Neural cell (in vitro differentiated cells): ENCODE results near the gene EFCC1. TPM values are rescaled to one million over a fixed set of nuclear protein-coding genes. Genes with fewer than 3 reads are reported as not detected.

Experiments
- H2AFZ ChIP-seq: fragments of 200-600, 300-800 bp; sonication (generic), shearing (Covaris generic); 2 replicates; pipeline ENCODE4 v1.6.0; 2014; ENCODE audit warnings: low read depth, mild to moderate bottlenecking, antibody characterized with exemption, low read length, moderate library complexity
- H3F3A ChIP-seq: fragments of 200-600 bp; shearing (Covaris generic); 2 replicates; pipeline ENCODE4 v1.6.1; 2016; ENCODE audit warnings: mild to moderate bottlenecking, moderate library complexity, mixed read lengths, antibody characterized with exemption, low read length; ENCODE audit not compliant: insufficient read depth, poor library complexity, severe bottlenecking
- H3K27ac ChIP-seq: fragments of 200-600, 300-800 bp; sonication (generic), shearing (Covaris generic); 2 replicates; pipeline ENCODE4 v1.5.1; 2014; ENCODE audit warnings: mild to moderate bottlenecking, low read length, moderate library complexity
- H3K27me3 ChIP-seq: fragments of 300-800, 200-600 bp; sonication (generic), shearing (Covaris generic); 2 replicates; pipeline ENCODE4 v1.6.0; 2014; ENCODE audit warnings: mild to moderate bottlenecking, low read depth, low read length, moderate library complexity; ENCODE audit not compliant: insufficient read depth
- H3K36me3 ChIP-seq: fragments of 300-800, 200-600 bp; sonication (generic), shearing (Covaris generic); 2 replicates; pipeline ENCODE4 v1.5.1; 2014; ENCODE audit warnings: mild to moderate bottlenecking, antibody characterized with exemption, low read length, moderate library complexity; ENCODE audit not compliant: insufficient read depth
- H3K4me2 ChIP-seq: fragments of 300-800, 200-600 bp; sonication (generic), shearing (Covaris generic); 2 replicates; pipeline ENCODE4 v1.6.0; 2014; ENCODE audit warnings: mild to moderate bottlenecking, low read length
- H3K4me3 ChIP-seq: fragments of 300-800, 200-600 bp; sonication (generic), shearing (Covaris generic); 2 replicates; pipeline ENCODE4 v1.5.1; 2014; ENCODE audit warnings: mild to moderate bottlenecking, low read length, moderate library complexity
- H3K79me2 ChIP-seq: fragments of 200-600 bp; shearing (Covaris generic); replicated peaks from 2 replicates; pipeline ENCODE4 v1.6.0; 2014; ENCODE audit warnings: mild to moderate bottlenecking, low read length, moderate library complexity; ENCODE audit not compliant: insufficient read depth
- H3K9ac ChIP-seq: fragments of 300-800, 200-600 bp; sonication (generic), shearing (Covaris generic); 2 replicates; pipeline ENCODE4 v1.6.1; 2016; ENCODE audit warnings: mild to moderate bottlenecking, low read length, mixed read lengths
- H3K9me2 ChIP-seq: fragments of 200-600 bp; shearing (Covaris generic); 2 replicates; pipeline ENCODE4 v1.6.1; 2016; ENCODE audit warnings: mild to moderate bottlenecking, low read length, mixed read lengths; ENCODE audit not compliant: insufficient read depth
- H3K9me3 ChIP-seq: fragments of 200-600, 300-800 bp; sonication (generic), shearing (Covaris generic); 2 replicates; pipeline ENCODE4 v1.6.1; 2016; ENCODE audit warnings: mild to moderate bottlenecking, mixed run types, low read length, moderate library complexity, mixed read lengths
- H4K20me1 ChIP-seq: fragments of 200-600 bp; shearing (Covaris generic); 2 replicates; pipeline ENCODE4 v1.6.1; 2016; ENCODE audit warnings: mild to moderate bottlenecking, mixed run types; ENCODE audit not compliant: insufficient read depth
- CTCF ChIP-seq: fragments of 450-650 bp; IDR thresholded peaks from 2 replicates; pipeline ENCODE4 v1.5.1; 2014; ENCODE audit warnings: antibody characterized with exemption, mild to moderate bottlenecking, moderate library complexity; ENCODE audit not compliant: poor library complexity, severe bottlenecking
- EP300 ChIP-seq: fragments of 450-650 bp; conservative IDR thresholded peaks from 2 replicates; pipeline ENCODE4 v1.6.1; 2014; ENCODE audit warnings: antibody characterized with exemption, mild to moderate bottlenecking, moderate library complexity; ENCODE audit not compliant: poor library complexity, severe bottlenecking
- EZH2 ChIP-seq: fragments of 200-600, 300-800 bp; shearing (Covaris generic), sonication (generic); IDR thresholded peaks from 2 replicates; pipeline ENCODE4 v1.6.1; 2014; ENCODE audit warnings: antibody characterized with exemption, low read length, borderline replicate concordance, mild to moderate bottlenecking; ENCODE audit not compliant: insufficient read depth, poor library complexity, severe bottlenecking
- MXI1 ChIP-seq: fragments of 450-650 bp; conservative IDR thresholded peaks from 2 replicates; pipeline ENCODE4 v1.6.1; 2014; ENCODE audit warnings: antibody characterized with exemption, mild to moderate bottlenecking; ENCODE audit not compliant: poor library complexity, severe bottlenecking
- POLR2AphosphoS5 ChIP-seq: IDR thresholded peaks from 2 replicates; pipeline ENCODE4 v1.6.1; 2012
- RAD21 ChIP-seq: fragments of 450-650 bp; conservative IDR thresholded peaks from 2 replicates; pipeline ENCODE4 v1.6.1; 2014; ENCODE audit warnings: antibody characterized with exemption, mild to moderate bottlenecking, moderate library complexity
- SMC3 ChIP-seq: fragments of 450-650 bp; conservative IDR thresholded peaks from 2 replicates; pipeline ENCODE4 v1.6.1; 2014; ENCODE audit warnings: antibody characterized with exemption, mild to moderate bottlenecking, moderate library complexity; ENCODE audit not compliant: poor library complexity
- TAF1 ChIP-seq: IDR thresholded peaks from 2 replicates; pipeline ENCODE4 v1.6.1; 2012; ENCODE audit warnings: low read depth
- polyA plus RNA-seq: library from polyadenylated mRNA; depleted of rRNA; stranded (reverse); fragments of >200 nt; gene quantifications from 2 replicates; pipeline ENCODE4 v1.2.3, GENCODE V29; 2014
- TF ChIP-seq, protein P1 (sequence below): IDR thresholded peaks from 2 replicates; pipeline ENCODE4 v1.6.1; 2012; ENCODE audit warnings: borderline replicate concordance

EFCC1 gene
- polyA plus RNA-seq, 1 donor from 2014 or later = not detected

GRCh38 chr3:129070086-129070885 lies 69.2 kb downstream of the EFCC1 start:
- H3K9ac ChIP-seq = no peak overlapping the region
- no peak overlapping the region for H3K4me2 ChIP-seq
- H4K20me1 ChIP-seq = no peaks in the 10 kb centered on the region
- no peaks in the 10 kb centered on the region for H3K9me3 ChIP-seq
- H3K4me3 ChIP-seq = no peak overlapping the region
- no peaks in the 10 kb centered on the region for H3K79me2 ChIP-seq
- H2AFZ ChIP-seq = no peak overlapping the region
- H3K27ac ChIP-seq = no peak overlapping the region
- no peak for TF ChIP-seq SMC3
- TF ChIP-seq RAD21 = no peak
- no peak for TF ChIP-seq EZH2
- TF ChIP-seq CTCF = no peak
- no peak for TF ChIP-seq POLR2AphosphoS5
- TF ChIP-seq MXI1 = no peak
- no peaks in the 10 kb centered on the region for H3K27me3 ChIP-seq
- no peaks in the 10 kb centered on the region for H3K36me3 ChIP-seq
- no peaks in the 10 kb centered on the region for H3K9me2 ChIP-seq
- no peaks in the 10 kb centered on the region for H3F3A ChIP-seq

- H3K27me3 ChIP-seq = no peaks in the 10 kb centered on the region
- no peaks in the 10 kb centered on the region for H3K9me2 ChIP-seq
- H3K79me2 ChIP-seq = no peaks in the 10 kb centered on the region
- H3K4me3 ChIP-seq = no peak overlapping the region
- no peak overlapping the region for H3K27ac ChIP-seq
- TF ChIP-seq, protein P1, sequence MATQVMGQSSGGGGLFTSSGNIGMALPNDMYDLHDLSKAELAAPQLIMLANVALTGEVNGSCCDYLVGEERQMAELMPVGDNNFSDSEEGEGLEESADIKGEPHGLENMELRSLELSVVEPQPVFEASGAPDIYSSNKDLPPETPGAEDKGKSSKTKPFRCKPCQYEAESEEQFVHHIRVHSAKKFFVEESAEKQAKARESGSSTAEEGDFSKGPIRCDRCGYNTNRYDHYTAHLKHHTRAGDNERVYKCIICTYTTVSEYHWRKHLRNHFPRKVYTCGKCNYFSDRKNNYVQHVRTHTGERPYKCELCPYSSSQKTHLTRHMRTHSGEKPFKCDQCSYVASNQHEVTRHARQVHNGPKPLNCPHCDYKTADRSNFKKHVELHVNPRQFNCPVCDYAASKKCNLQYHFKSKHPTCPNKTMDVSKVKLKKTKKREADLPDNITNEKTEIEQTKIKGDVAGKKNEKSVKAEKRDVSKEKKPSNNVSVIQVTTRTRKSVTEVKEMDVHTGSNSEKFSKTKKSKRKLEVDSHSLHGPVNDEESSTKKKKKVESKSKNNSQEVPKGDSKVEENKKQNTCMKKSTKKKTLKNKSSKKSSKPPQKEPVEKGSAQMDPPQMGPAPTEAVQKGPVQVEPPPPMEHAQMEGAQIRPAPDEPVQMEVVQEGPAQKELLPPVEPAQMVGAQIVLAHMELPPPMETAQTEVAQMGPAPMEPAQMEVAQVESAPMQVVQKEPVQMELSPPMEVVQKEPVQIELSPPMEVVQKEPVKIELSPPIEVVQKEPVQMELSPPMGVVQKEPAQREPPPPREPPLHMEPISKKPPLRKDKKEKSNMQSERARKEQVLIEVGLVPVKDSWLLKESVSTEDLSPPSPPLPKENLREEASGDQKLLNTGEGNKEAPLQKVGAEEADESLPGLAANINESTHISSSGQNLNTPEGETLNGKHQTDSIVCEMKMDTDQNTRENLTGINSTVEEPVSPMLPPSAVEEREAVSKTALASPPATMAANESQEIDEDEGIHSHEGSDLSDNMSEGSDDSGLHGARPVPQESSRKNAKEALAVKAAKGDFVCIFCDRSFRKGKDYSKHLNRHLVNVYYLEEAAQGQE = no peak
- no peak for TF ChIP-seq EP300
- no peak for TF ChIP-seq CTCF
- TF ChIP-seq SMC3 = no peak
- TF ChIP-seq EZH2 = no peak
- no peak for TF ChIP-seq TAF1
- no peak for TF ChIP-seq MXI1
- no peak for TF ChIP-seq POLR2AphosphoS5
- no peak for TF ChIP-seq RAD21
- no peak overlapping the region for H3K4me2 ChIP-seq
- no peak overlapping the region for H3K9ac ChIP-seq
- H3F3A ChIP-seq = no peaks in the 10 kb centered on the region
- no peaks in the 10 kb centered on the region for H3K9me3 ChIP-seq
- H2AFZ ChIP-seq = no peak overlapping the region
- H3K36me3 ChIP-seq = no peaks in the 10 kb centered on the region
- H4K20me1 ChIP-seq = no peaks in the 10 kb centered on the region
Measured at GRCh38 chr3:129077222-129077621, 76.1 kb downstream of the EFCC1 start.
